Measurements from ENCODE around the gene FAM3A.

DNA sequence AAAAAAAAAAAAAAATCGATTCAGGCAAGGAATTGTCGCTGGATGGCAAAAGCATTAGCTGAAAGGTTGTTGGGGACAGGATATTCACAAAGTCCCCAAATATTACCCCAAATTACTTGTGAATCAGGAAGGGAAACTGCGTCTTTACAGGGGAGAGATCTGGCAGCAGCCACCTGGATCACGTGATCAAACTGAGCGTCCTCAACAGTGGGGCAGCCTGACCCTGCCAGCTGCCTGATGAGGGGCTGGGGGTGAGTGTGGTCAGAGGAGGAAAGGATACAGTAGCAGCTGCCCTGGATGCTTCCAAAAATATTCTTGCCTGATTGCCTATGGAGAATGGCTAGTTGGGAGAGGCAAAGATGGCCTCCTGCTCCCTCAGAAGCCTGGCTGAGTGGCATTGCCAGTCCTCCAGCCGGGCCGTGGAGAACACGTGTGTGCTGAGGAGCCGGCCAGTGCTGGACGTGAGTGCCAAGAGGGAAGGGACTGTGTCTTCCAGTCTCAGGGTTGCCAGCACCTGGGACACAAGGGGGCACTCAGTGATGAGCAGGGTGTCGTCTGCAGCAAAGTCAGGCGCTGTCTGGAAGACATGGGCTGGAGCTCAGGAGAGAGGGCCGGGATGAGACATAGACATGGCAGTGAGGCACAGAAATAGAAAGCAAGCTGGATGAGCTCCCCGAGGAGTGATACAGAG lies 34.0 kb downstream of the FAM3A start:
- no peak for TF ChIP-seq CBX8 (IDR thresholded peaks at IDR 0.05; ENCODE audit: borderline replicate concordance, low read depth, low read length)
- TF ChIP-seq, protein P1, sequence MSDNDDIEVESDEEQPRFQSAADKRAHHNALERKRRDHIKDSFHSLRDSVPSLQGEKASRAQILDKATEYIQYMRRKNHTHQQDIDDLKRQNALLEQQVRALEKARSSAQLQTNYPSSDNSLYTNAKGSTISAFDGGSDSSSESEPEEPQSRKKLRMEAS (IDR thresholded peaks at IDR 0.05) = no peak
- no peak for TF ChIP-seq POLR2AphosphoS5 (IDR thresholded peaks at IDR 0.05; ENCODE audit: low read depth, low read length)
- TF ChIP-seq SP1 (IDR thresholded peaks at IDR 0.05; ENCODE audit: low read depth, low read length) = no peak
- TF ChIP-seq EZH2 (IDR thresholded peaks at IDR 0.05; ENCODE audit: low read depth, low read length, severe bottlenecking) = no peak
- TF ChIP-seq, protein P2, sequence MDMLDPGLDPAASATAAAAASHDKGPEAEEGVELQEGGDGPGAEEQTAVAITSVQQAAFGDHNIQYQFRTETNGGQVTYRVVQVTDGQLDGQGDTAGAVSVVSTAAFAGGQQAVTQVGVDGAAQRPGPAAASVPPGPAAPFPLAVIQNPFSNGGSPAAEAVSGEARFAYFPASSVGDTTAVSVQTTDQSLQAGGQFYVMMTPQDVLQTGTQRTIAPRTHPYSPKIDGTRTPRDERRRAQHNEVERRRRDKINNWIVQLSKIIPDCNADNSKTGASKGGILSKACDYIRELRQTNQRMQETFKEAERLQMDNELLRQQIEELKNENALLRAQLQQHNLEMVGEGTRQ (IDR thresholded peaks at IDR 0.05; ENCODE audit: low read length) = no peak
- no peak for TF ChIP-seq CEBPB (IDR thresholded peaks at IDR 0.05; ENCODE audit: low read depth, low read length)

Measured in H1 (cell line).